Effector CD4-positive, alpha-beta T cell (primary cell): ENCODE results near the gene VWA5B1.
"Not testable (repeated sequence)": the region's sequence is repeated elsewhere in the genome, so short reads cannot be mapped to it uniquely, and the experiment has no call there.

ENCODE experiments used
- DNase-seq: peaks from one replicate; pipeline ENCODE4 v3.0.0-alpha.2; 2020
- total RNA-seq: gene quantifications from one replicate; lab custom pipeline; 2026; lab: John Stamatoyannopoulos, UW

Gene VWA5B1
- 1.3 reads per million for total RNA-seq

GRCh38 chr1:20290624-20291597, at the start of gene VWA5B1:
VWA5B1 (plus strand) TSS chr1:20290875; CDS start chr1:20310602, 19,727 bp downstream.
- no peak for DNase-seq

- DNase-seq = no peak
These were observed 47.7 kb upstream of the VWA5B1 start for GRCh38 chr1:20242890-20243479.

- no peak for DNase-seq
These were observed 41.6 kb upstream of the VWA5B1 start for GRCh38 chr1:20248971-20249612.

DNA sequence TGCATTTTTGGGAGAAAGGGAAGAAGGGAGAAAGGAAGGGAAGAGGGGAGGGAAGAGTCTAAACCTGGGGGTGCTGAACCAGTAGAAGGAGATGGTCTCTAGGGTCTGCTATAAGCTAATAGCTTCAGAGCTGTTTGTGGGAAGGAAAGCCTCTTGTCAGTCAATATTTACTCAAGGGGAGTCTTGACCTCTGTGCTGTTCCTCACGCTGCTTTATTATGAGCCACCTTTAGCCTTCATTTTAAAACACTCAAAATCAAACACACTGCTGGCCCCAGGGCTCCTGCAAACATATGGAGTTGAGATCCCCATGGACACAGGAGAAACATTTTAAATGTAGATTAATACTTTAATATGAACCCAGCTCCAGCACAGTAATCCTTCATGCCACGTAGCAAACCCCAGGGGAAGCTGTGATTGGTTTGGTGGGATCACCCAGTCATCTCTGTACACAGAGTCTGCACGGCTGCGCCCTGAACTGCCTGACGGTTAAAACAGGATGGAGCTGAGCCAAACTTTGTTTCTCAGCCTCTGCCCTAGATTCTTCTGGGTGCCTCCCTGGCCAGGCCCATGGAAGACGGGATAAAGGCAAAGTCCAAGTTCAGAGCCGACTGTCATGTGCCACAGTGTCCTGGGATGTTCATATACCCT, 40.2 kb upstream of the VWA5B1 start:
- no peak for DNase-seq

DNA sequence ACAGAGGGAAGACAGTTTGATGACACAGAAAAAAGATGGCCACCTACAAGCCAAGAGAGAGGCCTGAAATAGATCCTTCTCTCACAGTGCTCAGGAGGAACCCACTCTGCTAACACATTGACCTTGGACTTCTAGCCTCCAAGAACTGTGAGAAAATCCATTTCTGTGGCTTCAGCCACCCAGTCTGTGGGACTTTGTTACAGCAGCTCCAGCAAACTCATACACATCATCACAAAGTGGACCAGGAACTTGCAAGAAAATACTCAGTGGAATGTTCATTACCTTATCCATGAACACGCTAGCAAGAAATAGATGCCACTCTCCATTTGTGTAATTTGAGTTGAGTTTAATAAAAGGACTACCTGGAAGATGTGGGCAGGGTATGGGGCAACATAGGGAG, 38.1 kb upstream of the VWA5B1 start:
- no peak for DNase-seq

GRCh38 chr1:20255666-20256065, 35.0 kb upstream of the VWA5B1 start:
- no peak for DNase-seq

DNA sequence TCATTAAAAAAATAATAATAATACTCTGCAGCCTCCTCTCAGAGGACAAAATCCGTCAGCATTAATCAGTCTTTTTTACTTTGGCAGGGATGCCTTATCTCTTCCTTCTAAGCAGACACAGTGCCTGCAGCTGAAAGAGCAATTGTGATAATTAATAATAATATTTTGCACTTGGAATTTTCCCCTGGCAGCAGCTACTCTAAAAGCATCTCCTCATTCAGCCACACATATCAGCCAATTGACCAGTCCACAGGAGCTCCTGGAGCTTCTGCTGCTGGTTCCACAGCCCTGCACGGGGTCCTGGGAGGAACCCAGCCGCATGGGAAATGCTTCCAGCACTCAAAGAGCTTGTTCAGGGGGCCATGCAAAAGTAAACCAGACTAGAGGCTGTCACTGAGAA, 31.0 kb upstream of the VWA5B1 start:
- DNase-seq = no peak

- no peak for DNase-seq
These were observed 29.6 kb upstream of the VWA5B1 start for GRCh38 chr1:20261095-20261494.

DNA sequence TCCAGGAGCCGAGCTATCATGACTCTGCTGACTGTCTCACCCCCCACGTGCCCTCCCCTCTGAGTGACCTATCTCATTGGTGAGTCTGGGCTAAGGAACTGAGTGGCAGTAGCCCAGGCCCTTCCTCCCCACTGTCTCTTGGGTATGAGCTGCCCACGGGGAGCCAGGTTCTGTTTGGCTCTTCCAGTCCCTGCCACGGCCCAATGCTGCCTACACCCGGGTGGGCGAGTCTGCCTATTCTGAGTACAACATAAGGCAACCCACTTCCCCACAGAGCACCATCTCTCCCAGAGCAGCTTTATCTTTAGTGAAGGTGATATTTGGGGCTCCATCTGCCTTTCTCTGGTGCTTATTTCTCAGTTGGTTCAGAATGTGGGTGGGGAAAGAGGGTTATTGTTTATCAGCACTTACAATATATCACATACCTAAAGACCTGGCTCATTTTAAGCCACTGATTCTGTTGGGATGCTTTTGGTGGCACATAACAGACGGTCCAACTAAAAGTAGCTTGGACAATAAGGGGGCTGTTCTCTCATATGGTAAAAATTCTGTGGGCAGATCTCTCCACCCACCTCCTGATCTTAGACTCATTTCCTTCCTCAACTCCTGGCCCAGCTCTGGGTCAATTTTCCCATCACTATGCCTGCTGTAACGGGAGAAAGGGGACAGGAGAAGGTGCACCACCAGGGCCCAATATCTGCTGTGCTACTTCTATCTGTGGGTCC, 27.7 kb upstream of the VWA5B1 start:
- no peak for DNase-seq

- no peak for DNase-seq
These were observed 25.4 kb upstream of the VWA5B1 start for GRCh38 chr1:20265250-20265649.

DNA sequence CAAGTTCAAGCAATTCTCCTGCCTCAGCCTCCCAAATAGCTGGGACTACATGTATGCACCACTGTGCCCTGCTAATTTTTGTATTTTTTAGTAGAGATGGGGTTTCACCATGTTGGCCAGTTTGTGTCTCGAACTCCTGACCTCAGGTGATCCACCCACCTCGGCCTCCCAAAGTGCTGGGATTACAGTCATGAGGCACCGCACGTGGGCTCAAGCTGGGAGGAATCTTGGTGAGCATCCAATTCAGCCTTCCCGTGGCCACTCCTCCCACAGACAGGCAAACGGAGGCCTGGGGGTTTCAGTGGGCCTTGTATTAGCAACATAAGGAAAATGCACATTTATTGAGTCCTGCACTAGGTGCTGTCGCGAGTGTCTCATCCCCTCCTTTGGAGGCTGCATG, 24.5 kb upstream of the VWA5B1 start:
- no peak for DNase-seq

- no peak for DNase-seq
These were observed 24.0 kb upstream of the VWA5B1 start for GRCh38 chr1:20266642-20267041.

- DNase-seq = no peak
These were observed 18.9 kb upstream of the VWA5B1 start for GRCh38 chr1:20271498-20272400.

- DNase-seq = not testable (repeated sequence)
These were observed 17.0 kb upstream of the VWA5B1 start for GRCh38 chr1:20273716-20274115.

DNA sequence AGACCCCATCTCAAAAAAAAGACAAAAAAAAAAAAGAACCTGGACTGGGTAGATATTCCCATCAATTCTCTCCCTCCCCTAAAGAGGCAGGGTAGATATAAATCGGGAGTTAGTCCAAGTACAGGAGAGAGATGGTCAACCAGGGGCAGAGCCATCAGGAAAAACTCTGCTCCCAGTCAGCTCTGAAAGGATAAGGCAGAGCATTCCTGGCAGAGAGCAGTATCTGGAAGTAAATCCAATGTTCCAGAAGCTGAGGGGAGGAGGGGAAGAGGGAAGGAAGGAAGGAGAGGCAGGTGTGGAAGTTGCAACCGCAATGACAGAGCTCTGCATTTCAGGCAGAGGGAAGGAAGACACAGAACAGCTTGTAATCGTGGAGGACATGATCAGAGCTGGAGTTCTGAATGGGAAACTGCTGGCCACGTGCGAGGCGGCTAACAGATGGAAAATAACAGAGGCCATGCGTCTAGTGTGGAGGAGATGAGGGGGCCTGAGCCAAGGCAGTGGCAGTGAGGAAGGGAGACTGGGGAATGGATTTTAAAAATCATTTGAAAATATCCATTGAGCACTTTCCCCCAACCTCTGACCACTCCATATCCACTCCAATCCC, 15.3 kb upstream of the VWA5B1 start:
- no peak for DNase-seq

DNA sequence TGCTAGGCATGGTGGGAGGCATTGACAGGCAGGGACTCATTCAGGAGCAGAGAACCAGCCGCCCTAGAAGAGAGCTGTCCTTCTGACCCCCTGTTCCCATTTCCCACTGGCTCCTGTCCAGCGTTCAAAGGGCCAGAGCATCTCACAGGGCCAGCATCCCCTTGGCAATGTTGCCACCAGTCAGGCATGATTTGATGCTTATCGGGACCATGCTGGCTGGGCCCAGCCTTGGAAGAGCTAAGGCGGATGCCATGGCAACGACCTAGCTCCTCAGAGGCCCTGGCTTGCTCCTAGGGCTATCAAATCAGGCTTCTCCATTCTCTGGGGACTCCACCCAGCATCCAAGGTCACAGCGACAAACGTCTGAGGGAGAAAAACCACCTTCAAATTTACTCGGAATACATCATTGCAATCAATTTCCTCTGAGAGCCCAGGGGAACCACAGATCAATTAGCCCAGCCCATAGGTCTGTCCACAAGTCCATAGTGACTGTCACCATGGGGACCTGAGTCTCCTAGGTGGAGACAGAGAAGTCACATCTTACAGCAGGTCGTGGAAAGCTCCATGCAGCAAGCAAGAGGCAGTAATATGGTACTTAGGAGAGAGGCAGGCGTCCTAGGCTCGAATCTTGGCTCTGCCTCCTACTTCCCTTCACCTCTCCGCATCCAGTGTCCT, 14.1 kb upstream of the VWA5B1 start:
- DNase-seq = no peak

GRCh38 chr1:20278692-20279130, 12.0 kb upstream of the VWA5B1 start:
- DNase-seq = no peak

DNA sequence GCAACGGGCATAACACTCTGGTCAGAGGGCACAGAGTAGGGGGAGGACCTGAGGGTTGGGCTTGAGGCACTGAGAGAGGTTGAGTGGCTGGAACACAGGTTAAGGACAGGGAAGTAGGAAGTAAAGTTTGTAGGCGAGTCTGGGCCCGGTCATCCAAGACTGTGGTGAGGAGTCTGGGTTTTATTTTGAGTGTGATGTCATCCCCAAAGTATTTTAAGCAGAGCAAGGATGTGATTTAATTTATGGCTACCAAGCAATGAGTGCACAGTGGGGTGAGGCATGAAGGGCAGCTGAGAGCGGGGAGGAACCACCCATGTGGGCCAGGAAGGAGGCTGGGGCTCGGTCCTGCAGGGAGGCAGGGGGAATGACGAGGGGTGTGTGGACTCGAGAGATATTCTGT, 11.2 kb upstream of the VWA5B1 start:
- no peak for DNase-seq

DNA sequence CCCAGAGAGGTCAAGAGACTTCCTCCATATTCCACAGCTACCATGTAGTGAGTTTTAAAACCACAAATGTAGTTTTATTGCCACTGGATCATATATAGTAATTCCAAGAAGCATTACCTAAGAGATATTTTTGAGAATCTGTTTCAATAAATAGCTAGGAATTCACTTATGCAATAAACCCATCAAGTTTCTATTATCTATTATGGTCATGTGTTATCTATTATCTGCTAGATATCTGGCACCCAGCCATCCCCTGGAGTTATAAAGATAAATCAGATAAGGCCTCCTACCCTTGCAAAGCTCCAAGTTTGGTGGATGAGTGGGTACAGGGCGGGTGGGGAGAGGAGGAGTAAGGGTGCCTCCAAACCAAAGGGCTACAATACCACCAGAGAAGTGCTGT, 10.3 kb upstream of the VWA5B1 start:
- DNase-seq = no peak

DNA sequence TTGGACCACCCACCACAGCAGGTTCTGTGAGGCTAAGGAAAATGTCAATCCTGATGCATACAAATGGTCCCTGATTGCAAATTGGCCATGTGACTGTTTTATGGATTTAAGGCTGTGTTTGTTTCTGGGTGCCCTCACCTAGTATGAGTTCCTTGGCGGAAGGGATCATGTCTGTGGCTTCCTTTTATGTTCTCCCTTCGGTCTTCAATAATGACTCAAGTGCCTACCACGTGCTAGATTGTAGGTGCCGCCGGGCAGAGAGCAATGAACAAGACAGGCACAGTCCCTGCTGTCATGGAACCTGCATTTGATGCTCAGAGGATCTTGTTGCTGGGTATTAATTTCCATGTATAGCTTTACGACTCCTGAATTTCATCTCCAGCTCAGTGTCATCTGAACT, 9.8 kb upstream of the VWA5B1 start:
- DNase-seq = no peak
